ENCODE measurements around the gene CCN5.

- no peak for TF ChIP-seq CTCF (IDR thresholded peaks at IDR 0.05)
- no peak for TF ChIP-seq EP300 (IDR thresholded peaks at IDR 0.05)
- no peak for TF ChIP-seq POLR2A (IDR thresholded peaks at IDR 0.05)
These were observed 3.9 kb upstream of the CCN5 start for GRCh38 chr20:44711237-44711636.

All from ovary (tissue), 3 donors.